Measurements from ENCODE around the gene OR8S1. TPM values are rescaled to one million over a fixed set of nuclear protein-coding genes. Genes with fewer than 3 reads are reported as not detected.

Gene OR8S1
- polyA plus RNA-seq, 1 of the 3 experiments (the other 2 are of a cell fraction), result not detected

GRCh38 chr12:48567731-48568130, 42.3 kb downstream of the OR8S1 start (continued):
- no peak for TF ChIP-seq REST (IDR thresholded peaks at IDR 0.05; ENCODE audit: low read depth, low read length)

GRCh38 chr12:48569946-48570345, 44.5 kb downstream of the OR8S1 start, which contains the start of gene LALBA:
LALBA (minus strand) TSS chr12:48570046; CDS start chr12:48570020, 26 bp downstream.
- no peak for DNase-seq
- 0% methylated on average over 1 of the region's 1 CpG for WGBS (ENCODE audit: low lambda C conversion rate)
- no peaks in the 10 kb centered on the region for H3K36me3 ChIP-seq (replicated peaks in 1 of 2; ENCODE audit: control insufficient read depth in 1 of 2, insufficient read depth in 2 of 2, low read length in 1 of 2)
- peaks cover 15% of the 10 kb centered on the region; the same call in 1 of the 2 replicates for H3K27me3 ChIP-seq (ENCODE audit: insufficient read depth)
- no peak within 1 kb of the TSS for H3K4me2 ChIP-seq
- H3K9me2 ChIP-seq, result no peaks in the 10 kb centered on the region
- TF ChIP-seq CHD2 (IDR thresholded peaks at IDR 0.05; ENCODE audit: low read length, partially characterized antibody), result no peak
- TF ChIP-seq REST (IDR thresholded peaks at IDR 0.05; ENCODE audit: low read depth, low read length), result no peak
- TF ChIP-seq FOXM1 (IDR thresholded peaks at IDR 0.05; ENCODE audit: low read depth), result no peak
- no peak for TF ChIP-seq PBX3 (IDR thresholded peaks at IDR 0.05)
- no peak for TF ChIP-seq ZBTB33 (IDR thresholded peaks at IDR 0.05; ENCODE audit: borderline replicate concordance, low read depth)
- TF ChIP-seq RFX5 (IDR thresholded peaks at IDR 0.05; ENCODE audit: low read length), result no peak
- TF ChIP-seq JUND (IDR thresholded peaks at IDR 0.05), result no peak
- TF ChIP-seq ELF1 (IDR thresholded peaks at IDR 0.05), result no peak
- no peak for TF ChIP-seq FOXJ3 (CRISPR knock-in tag; IDR thresholded peaks at IDR 0.05)
- TF ChIP-seq GABPA (IDR thresholded peaks at IDR 0.05; ENCODE audit: low read depth), result no peak
- TF ChIP-seq EP300 (IDR thresholded peaks at IDR 0.05; ENCODE audit: borderline replicate concordance in 1 of 2, low read depth in 1 of 2, low read length in 1 of 2), result no peak
- TF ChIP-seq NFIC (IDR thresholded peaks at IDR 0.05; ENCODE audit: borderline replicate concordance), result no peak
- no peak for TF ChIP-seq TAF1 (IDR thresholded peaks at IDR 0.05; ENCODE audit: borderline replicate concordance, low read depth, low read length)
- TF ChIP-seq RXRA (IDR thresholded peaks at IDR 0.05; ENCODE audit: borderline replicate concordance, low read depth), result no peak
- no peak within 1 kb of the TSS for H3K27ac ChIP-seq (ENCODE audit: low read depth in 2 of 2, low read length in 1 of 2)
- H3K79me2 ChIP-seq (ENCODE audit: insufficient read depth), result no peaks in the 10 kb centered on the region
- H2AFZ ChIP-seq (ENCODE audit: low read depth), result no peak within 1 kb of the TSS
- no peaks in the 10 kb centered on the region for H3K4me1 ChIP-seq (ENCODE audit: control insufficient read depth in 1 of 2, insufficient read depth in 2 of 2, low read depth in 1 of 2, low read length in 1 of 2)
- ChIA-PET POLR2A (no interaction called here), CTCF (interaction anchor here (1.0 kb wide), 1 partner anchor 48 kb away, joined by 3 read pairs; no protein-coding TSS in a partner anchor)
- H4K20me1 ChIP-seq (ENCODE audit: insufficient read depth), result no peaks in the 10 kb centered on the region
- no peak within 1 kb of the TSS for H3K9ac ChIP-seq
- no peaks in the 10 kb centered on the region for H3F3A ChIP-seq (replicated peaks; ENCODE audit: insufficient read depth)
- H3K4me3 ChIP-seq (ENCODE audit: low read depth in 2 of 2, low read length in 1 of 2), result no peak within 1 kb of the TSS
- no peaks in the 10 kb centered on the region for H3K9me3 ChIP-seq
